CD14-positive monocyte (primary cell): ENCODE data around the gene FAIM2. TPM values are rescaled to one million over a fixed set of nuclear protein-coding genes. Genes with fewer than 3 reads are reported as not detected.
A peak's percentile ranks its signal among the peaks of the same experiment; 100 is the strongest.

ENCODE experiments used
- DNase-seq, 3 donors: peaks; one replicate each; pipeline ENCODE4 v3.0.0-alpha.2; 2011 to 2022
- H2AFZ ChIP-seq: 2 replicates; pipeline ENCODE4 v1.6.0; 2012; ENCODE audit warnings: mild to moderate bottlenecking, low read depth, low read length, inconsistent platforms; ENCODE audit not compliant: insufficient read depth, poor library complexity, severe bottlenecking
- H3K27ac ChIP-seq, 2 donors: 1 replicate in 1 of 2; 2 replicates in 1 of 2; pipeline ENCODE4 v1.5.1; 2012 to 2013; ENCODE audit warnings: low read length in 2 of 2, control low read depth in 1 of 2, inconsistent platforms in 1 of 2, low read depth in 1 of 2, mild to moderate bottlenecking in 1 of 2
- H3K27me3 ChIP-seq, 2 donors: one replicate each; pipeline versions ENCODE4 v1.6.0 to v1.6.1; 2011 to 2013; ENCODE audit warnings: low read length in 2 of 2; ENCODE audit not compliant: control insufficient read depth in 2 of 2, insufficient read depth in 2 of 2
- H3K36me3 ChIP-seq, 2 donors: replicated peaks in 1 of 2; 1 replicate in 1 of 2; 2 replicates in 1 of 2; pipeline versions ENCODE4 v1.5.1 to v1.6.1; 2012 to 2013; ENCODE audit warnings: low read length in 2 of 2, control low read depth in 1 of 2, inconsistent platforms in 1 of 2, mild to moderate bottlenecking in 1 of 2; ENCODE audit not compliant: insufficient read depth in 2 of 2, control insufficient read depth in 1 of 2
- H3K4me1 ChIP-seq, 2 donors: 1 replicate in 1 of 2; 2 replicates in 1 of 2; pipeline versions ENCODE4 v1.5.1 to v1.6.1; 2012 to 2013; ENCODE audit warnings: low read length in 2 of 2, control low read depth in 1 of 2, inconsistent platforms in 1 of 2, mild to moderate bottlenecking in 1 of 2, moderate library complexity in 1 of 2; ENCODE audit not compliant: insufficient read depth in 2 of 2, control insufficient read depth in 1 of 2
- H3K4me2 ChIP-seq: replicated peaks from 2 replicates; pipeline ENCODE3; 2012; ENCODE audit warnings: low read length, moderate library complexity, mild to moderate bottlenecking; ENCODE audit not compliant: poor library complexity, severe bottlenecking; ENCODE audit errors: extremely low read depth
- H3K4me3 ChIP-seq, 3 experiments: fragments of 200-600 bp in 1 of 3; sonication (generic) in 1 of 3; replicated peaks in 1 of 3; 1 replicate in 2 of 3; 2 replicates in 1 of 3; pipeline ENCODE4 v1.5.1; 2011 to 2013; ENCODE audit warnings: low read length in 3 of 3, mild to moderate bottlenecking in 3 of 3, control low read depth in 2 of 3, low read depth in 2 of 3, inconsistent platforms in 1 of 3, moderate library complexity in 1 of 3
- H3K79me2 ChIP-seq: 2 replicates; pipeline ENCODE4 v1.6.0; 2012; ENCODE audit warnings: mild to moderate bottlenecking, control low read depth, inconsistent platforms, low read length, moderate library complexity; ENCODE audit not compliant: insufficient read depth
- H3K9ac ChIP-seq: 2 replicates; pipeline ENCODE4 v1.6.0; 2017; ENCODE audit warnings: low read length, mild to moderate bottlenecking; ENCODE audit not compliant: insufficient read depth, poor library complexity, severe bottlenecking
- H3K9me3 ChIP-seq, 2 donors: replicated peaks in 1 of 2; 1 replicate in 1 of 2; 2 replicates in 1 of 2; pipeline versions ENCODE4 v1.5.1 to v1.6.1; 2012 to 2013; ENCODE audit warnings: low read length in 2 of 2, control low read depth in 1 of 2; ENCODE audit not compliant: control insufficient read depth in 1 of 2, insufficient read depth in 1 of 2
- H4K20me1 ChIP-seq: 2 replicates; pipeline ENCODE4 v1.6.0; 2012; ENCODE audit warnings: mild to moderate bottlenecking, low read length, control low read depth, moderate library complexity; ENCODE audit not compliant: insufficient read depth
- H3K27ac Mint-ChIP-seq, 7 donors: one replicate each; pipeline ENCODE4 v1.8.0; 2020; ENCODE audit warnings: mild to moderate bottlenecking in 7 of 7, mixed read lengths in 7 of 7, moderate library complexity in 6 of 7, inconsistent platforms in 2 of 7
- H3K27me3 Mint-ChIP-seq, 3 donors: one replicate each; pipeline ENCODE4 v1.8.0; 2021 to 2022; ENCODE audit warnings: low read depth in 3 of 3, mild to moderate bottlenecking in 3 of 3, mixed read lengths in 3 of 3, moderate library complexity in 3 of 3, inconsistent platforms in 1 of 3
- H3K36me3 Mint-ChIP-seq, 2 donors: one replicate each; pipeline ENCODE4 v1.8.0; 2020; ENCODE audit warnings: mixed read lengths in 2 of 2, inconsistent platforms in 1 of 2, mild to moderate bottlenecking in 1 of 2
- H3K4me1 Mint-ChIP-seq: one replicate; pipeline ENCODE4 v1.8.0; 2020; ENCODE audit warnings: mild to moderate bottlenecking, mixed read lengths
- H3K4me3 Mint-ChIP-seq, 2 donors: one replicate each; pipeline ENCODE4 v1.8.0; 2020; ENCODE audit warnings: mild to moderate bottlenecking in 2 of 2, mixed read lengths in 2 of 2, moderate library complexity in 1 of 2
- H3K9me3 Mint-ChIP-seq, 7 donors: one replicate each; pipeline ENCODE4 v1.8.0; 2020 to 2022; ENCODE audit warnings: mixed read lengths in 7 of 7, mild to moderate bottlenecking in 6 of 7, moderate library complexity in 6 of 7, inconsistent platforms in 2 of 7
- WGBS: methylation state at CpG from one replicate; pipeline ENCODE4 v1.1.5; 2013; ENCODE audit warnings: missing lambda C conversion rate; ENCODE audit not compliant: insufficient coverage; 5-methylcytosine and 5-hydroxymethylcytosine counted together
- intact Hi-C, 2 donors: fragments of 100-400 bp; cut with micrococcal nuclease; formaldehyde crosslinking; loops; one replicate each; pipeline versions ENCODE4 v1.15.0 to v1.15.1; 2023
- polyA plus RNA-seq, 3 donors: library from polyadenylated mRNA; depleted of rRNA in 1 of 3; unstranded in 2 of 3; stranded (reverse) in 1 of 3; fragments of 300-500 nt in 2 of 3; fragments of >200 nt in 1 of 3; fragmentation: Illumina TruSeq in 2 of 3; gene quantifications; 1 replicate in 2 of 3; 2 replicates in 1 of 3; pipeline ENCODE4 v1.2.3, GENCODE V29; 2012 to 2021
- TF ChIP-seq, protein P1 (sequence below): fragments of 200-600 bp; IDR thresholded peaks from one replicate; pipeline ENCODE4 v1.8.0; 2022; ENCODE audit warnings: antibody characterized with exemption, mild to moderate bottlenecking

Gene FAIM2
- polyA plus RNA-seq, 3 donors = not detected

DNA sequence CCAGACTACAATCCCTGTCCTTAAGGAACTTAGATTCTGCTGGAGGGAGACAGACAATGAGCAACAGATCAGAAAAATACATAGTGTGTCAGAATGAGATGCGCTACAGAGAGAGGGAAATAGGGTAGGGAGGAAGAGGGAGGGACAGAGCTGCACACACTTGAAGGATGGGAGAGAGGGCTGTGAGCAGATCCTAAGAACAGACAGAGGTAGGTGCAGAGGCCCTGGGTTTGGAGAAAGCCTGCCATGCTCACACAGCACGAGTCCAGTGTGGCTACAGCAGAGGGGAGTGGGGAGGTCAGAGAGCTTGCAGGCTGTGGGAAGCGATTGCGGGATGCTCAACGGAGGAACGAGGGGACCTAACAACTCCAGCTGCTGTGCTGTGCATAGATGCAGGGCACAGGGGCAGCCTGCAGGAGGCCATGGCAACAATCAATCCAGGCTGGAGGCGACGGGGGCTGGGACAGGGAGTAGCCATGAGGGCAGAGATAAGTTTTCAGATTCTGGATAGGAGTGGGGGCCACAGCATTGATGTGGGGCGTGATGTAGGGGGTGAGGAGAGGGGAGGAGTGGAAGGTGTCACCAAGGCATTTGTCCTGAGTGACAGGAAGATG, 20.7 kb downstream of the FAIM2 start:
- Histone ChIP-seq H2AFZ (no peak overlapping the region), H4K20me1 (no peaks in the 10 kb centered on the region), H3K27ac (no peak overlapping the region), H3K9ac (no peak overlapping the region), H3K4me1 (no peaks in the 10 kb centered on the region), H3K36me3 (no peaks in the 10 kb centered on the region), H3K79me2 (no peaks in the 10 kb centered on the region), H3K27me3 (no peaks in the 10 kb centered on the region), H3K4me2 (no peak overlapping the region), H3K9me3 (peaks cover 0 to 9% of the 10 kb centered on the region in 2 donors), H3K4me3 (no peak overlapping the region)
- H3K27ac Mint-ChIP-seq = no peak overlapping the region
- peaks cover 0 to 17% (median 7%) of the 10 kb centered on the region in 7 donors for H3K9me3 Mint-ChIP-seq
- no peaks in the 10 kb centered on the region for H3K36me3 Mint-ChIP-seq
- 88% methylated on average over 8 of the region's 9 CpGs for WGBS
- intact Hi-C loops = no loop called here
- no peak overlapping the region for H3K4me3 Mint-ChIP-seq
- peaks cover 16 to 25% (median 17%) of the 10 kb centered on the region in 3 donors for H3K27me3 Mint-ChIP-seq
- H3K4me1 Mint-ChIP-seq = no peaks in the 10 kb centered on the region
- no peak for DNase-seq
- TF ChIP-seq, protein P1, sequence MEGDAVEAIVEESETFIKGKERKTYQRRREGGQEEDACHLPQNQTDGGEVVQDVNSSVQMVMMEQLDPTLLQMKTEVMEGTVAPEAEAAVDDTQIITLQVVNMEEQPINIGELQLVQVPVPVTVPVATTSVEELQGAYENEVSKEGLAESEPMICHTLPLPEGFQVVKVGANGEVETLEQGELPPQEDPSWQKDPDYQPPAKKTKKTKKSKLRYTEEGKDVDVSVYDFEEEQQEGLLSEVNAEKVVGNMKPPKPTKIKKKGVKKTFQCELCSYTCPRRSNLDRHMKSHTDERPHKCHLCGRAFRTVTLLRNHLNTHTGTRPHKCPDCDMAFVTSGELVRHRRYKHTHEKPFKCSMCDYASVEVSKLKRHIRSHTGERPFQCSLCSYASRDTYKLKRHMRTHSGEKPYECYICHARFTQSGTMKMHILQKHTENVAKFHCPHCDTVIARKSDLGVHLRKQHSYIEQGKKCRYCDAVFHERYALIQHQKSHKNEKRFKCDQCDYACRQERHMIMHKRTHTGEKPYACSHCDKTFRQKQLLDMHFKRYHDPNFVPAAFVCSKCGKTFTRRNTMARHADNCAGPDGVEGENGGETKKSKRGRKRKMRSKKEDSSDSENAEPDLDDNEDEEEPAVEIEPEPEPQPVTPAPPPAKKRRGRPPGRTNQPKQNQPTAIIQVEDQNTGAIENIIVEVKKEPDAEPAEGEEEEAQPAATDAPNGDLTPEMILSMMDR = no peak

DNA sequence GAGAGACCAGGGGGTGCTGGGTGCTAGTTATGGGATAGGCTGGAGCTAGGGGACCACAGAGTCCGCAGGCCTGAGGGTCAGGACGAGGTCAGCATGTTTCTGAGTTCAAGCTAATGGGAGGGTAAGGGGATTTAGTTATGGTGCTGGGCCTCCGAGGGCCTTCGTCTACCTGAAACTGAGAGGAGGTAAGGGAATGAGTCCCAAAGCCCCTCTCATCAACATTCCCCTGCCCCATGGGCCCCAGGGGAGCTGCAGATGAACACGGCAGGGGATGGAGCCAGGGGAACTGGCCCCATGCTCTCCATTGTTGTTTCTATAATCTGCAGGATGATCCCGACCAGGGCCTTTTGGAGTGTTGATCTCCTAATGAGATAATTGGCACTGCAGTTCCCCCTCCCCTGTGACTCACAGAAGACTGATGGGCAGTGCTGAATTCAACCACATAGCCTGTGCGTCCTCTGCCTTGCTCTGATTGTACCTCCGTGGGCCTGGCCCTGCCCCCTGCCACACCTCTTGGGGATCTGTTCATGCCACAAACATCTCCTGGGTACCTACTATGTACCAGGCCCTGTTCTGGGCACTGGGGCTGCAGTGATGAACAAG, 21.4 kb downstream of the FAIM2 start:
- no peak overlapping the region for H3K4me2 ChIP-seq
- 79% methylated on average over 2 of the region's 8 CpGs for WGBS
- no peak overlapping the region for H3K9ac ChIP-seq
- intact Hi-C loops = no loop called here
- no peaks in the 10 kb centered on the region for H3K79me2 ChIP-seq
- H3K27me3 ChIP-seq = no peaks in the 10 kb centered on the region
- H3K36me3 ChIP-seq = no peaks in the 10 kb centered on the region
- peaks cover 16 to 25% (median 17%) of the 10 kb centered on the region in 3 donors for H3K27me3 Mint-ChIP-seq
- H3K36me3 Mint-ChIP-seq = no peaks in the 10 kb centered on the region
- H4K20me1 ChIP-seq = no peaks in the 10 kb centered on the region
- no peaks in the 10 kb centered on the region for H3K4me1 ChIP-seq
- H3K4me3 Mint-ChIP-seq = no peak overlapping the region
- H2AFZ ChIP-seq = no peak overlapping the region
- H3K4me1 Mint-ChIP-seq = no peaks in the 10 kb centered on the region
- H3K27ac ChIP-seq = no peak overlapping the region
- no peak for DNase-seq
- no peak overlapping the region for H3K4me3 ChIP-seq
- TF ChIP-seq, protein P1 = no peak
- H3K9me3 Mint-ChIP-seq = peaks cover 0 to 19% (median 7%) of the 10 kb centered on the region in 7 donors
- peak overlapping the region in 1 of 7 donors; percentile 53 for H3K27ac Mint-ChIP-seq
- peaks cover 0 to 9% of the 10 kb centered on the region in 2 donors for H3K9me3 ChIP-seq
